IMR-90 (cell line): ENCODE results near the gene C15orf61. TPM values are rescaled to one million over a fixed set of nuclear protein-coding genes. Genes with fewer than 3 reads are reported as not detected.

Experiments
- ATAC-seq: fragments of 200-7000 bp; cut with Tn5 transposase; 2 replicates; pipeline ENCODE4 v1.9.1; 2020; ENCODE audit warnings: low read depth, mild to moderate bottlenecking, moderate library complexity
- BruUV-seq: library from RNA; stranded (reverse); fragments of 400-500 nt; replicated peaks from 2 replicates; lab custom pipeline; 2021; lab: Mats Ljungman, UMichigan
- CTCF ChIA-PET: fragments of 300-600 bp; formaldehyde crosslinking; extraction: SDS; loops from one replicate; lab custom pipeline; 2021; ENCODE audit warnings: antibody characterized with exemption; lab: Yijun Ruan, JAX
- POLR2A ChIA-PET: fragments of 300-600 bp; sonication (Branson Sonifier 250); formaldehyde crosslinking; loops from one replicate; lab custom pipeline; 2022; ENCODE audit warnings: antibody characterized with exemption; ENCODE audit not compliant: unreplicated experiment; lab: Charles Lee
- DNase-seq: peaks from one replicate; pipeline ENCODE4 v3.0.0; 2013
- H2AFZ ChIP-seq: replicated peaks from 2 replicates; pipeline ENCODE3; 2013; ENCODE audit warnings: low read length, mild to moderate bottlenecking; ENCODE audit not compliant: poor library complexity
- H2AK5ac ChIP-seq: 2 replicates; pipeline ENCODE4 v1.6.1; 2013; ENCODE audit warnings: low read depth, low read length, inconsistent platforms
- H2AK9ac ChIP-seq: replicated peaks from 2 replicates; pipeline ENCODE3; 2013; ENCODE audit warnings: mild to moderate bottlenecking, low read depth, low read length, moderate library complexity; ENCODE audit not compliant: poor library complexity
- H2BK120ac ChIP-seq: 2 replicates; pipeline ENCODE4 v1.6.1; 2013; ENCODE audit warnings: low read depth, low read length, inconsistent platforms
- H2BK15ac ChIP-seq: 3 replicates; pipeline ENCODE4 v1.6.1; 2013; ENCODE audit warnings: low read depth, low read length, inconsistent platforms
- H2BK20ac ChIP-seq: 2 replicates; pipeline ENCODE4 v1.6.1; 2013; ENCODE audit warnings: low read depth, mild to moderate bottlenecking, inconsistent platforms, low read length, moderate library complexity
- H2BK5ac ChIP-seq: 2 replicates; pipeline ENCODE4 v1.6.1; 2013; ENCODE audit warnings: mild to moderate bottlenecking, low read depth, low read length, inconsistent platforms; ENCODE audit not compliant: poor library complexity, severe bottlenecking
- H3K14ac ChIP-seq: replicated peaks from 2 replicates; pipeline ENCODE4 v1.6.1; 2013; ENCODE audit warnings: low read depth, low read length, inconsistent platforms
- H3K18ac ChIP-seq: 2 replicates; pipeline ENCODE4 v1.6.1; 2013; ENCODE audit warnings: low read depth, low read length, control low read depth
- H3K23ac ChIP-seq: 2 replicates; pipeline ENCODE4 v1.6.1; 2013; ENCODE audit warnings: low read depth, low read length, inconsistent platforms
- H3K27ac ChIP-seq: 2 replicates; pipeline ENCODE4 v1.5.1; 2013; ENCODE audit warnings: mild to moderate bottlenecking, control low read depth, low read length; ENCODE audit not compliant: insufficient read depth
- H3K27me3 ChIP-seq: 2 replicates; pipeline ENCODE4 v1.6.1; 2013; ENCODE audit warnings: low read length; ENCODE audit not compliant: control insufficient read depth, insufficient read depth
- H3K36me3 ChIP-seq: 2 replicates; pipeline ENCODE4 v1.6.1; 2013; ENCODE audit warnings: low read length, mixed read lengths; ENCODE audit not compliant: control insufficient read depth, insufficient read depth
- H3K4ac ChIP-seq: 2 replicates; pipeline ENCODE4 v1.6.1; 2013; ENCODE audit warnings: low read depth, low read length, inconsistent platforms
- H3K4me1 ChIP-seq: 2 replicates; pipeline ENCODE4 v1.6.1; 2013; ENCODE audit warnings: low read length, mixed read lengths; ENCODE audit not compliant: control insufficient read depth, insufficient read depth
- H3K4me2 ChIP-seq: 2 replicates; pipeline ENCODE4 v1.6.1; 2013; ENCODE audit warnings: low read depth, mild to moderate bottlenecking, control low read depth, low read length, moderate library complexity
- H3K4me3 ChIP-seq: 2 replicates; pipeline ENCODE4 v1.5.1; 2013; ENCODE audit warnings: low read depth, mild to moderate bottlenecking, control low read depth, low read length, moderate library complexity; ENCODE audit not compliant: insufficient read depth
- H3K56ac ChIP-seq: 2 replicates; pipeline ENCODE4 v1.6.1; 2013; ENCODE audit warnings: low read length, inconsistent platforms; ENCODE audit not compliant: insufficient read depth; ENCODE audit errors: extremely low read depth
- H3K79me1 ChIP-seq, 2 experiments: 2 replicates each; pipeline ENCODE4 v1.6.1; 2013; ENCODE audit warnings: low read length in 2 of 2, inconsistent platforms in 1 of 2, low read depth in 1 of 2
- H3K9ac ChIP-seq: 2 replicates; pipeline ENCODE4 v1.6.1; 2013; ENCODE audit warnings: low read depth, low read length, control low read depth
- H3K9me1 ChIP-seq: 2 replicates; pipeline ENCODE4 v1.6.1; 2013; ENCODE audit warnings: low read length, inconsistent platforms; ENCODE audit not compliant: insufficient read depth
- H3K9me3 ChIP-seq: 2 replicates; pipeline ENCODE4 v1.6.1; 2013; ENCODE audit warnings: low read length; ENCODE audit not compliant: control insufficient read depth, insufficient read depth
- H4K20me1 ChIP-seq: 2 replicates; pipeline ENCODE4 v1.6.1; 2013; ENCODE audit warnings: low read length, inconsistent platforms; ENCODE audit not compliant: insufficient read depth
- H4K5ac ChIP-seq: 2 replicates; pipeline ENCODE4 v1.6.1; 2013; ENCODE audit warnings: mild to moderate bottlenecking, low read depth, low read length, control low read depth
- H4K8ac ChIP-seq, 2 experiments: 2 replicates each; pipeline ENCODE4 v1.6.1; 2013; ENCODE audit warnings: low read depth in 2 of 2, low read length in 2 of 2, control low read depth in 1 of 2, inconsistent platforms in 1 of 2
- H4K91ac ChIP-seq: 2 replicates; pipeline ENCODE4 v1.6.1; 2013; ENCODE audit warnings: low read depth, low read length, inconsistent platforms; ENCODE audit not compliant: insufficient read depth
- BHLHE40 ChIP-seq: fragments of 150-350 bp; IDR thresholded peaks from 2 replicates; pipeline ENCODE4 v1.6.1; 2016; ENCODE audit warnings: mild to moderate bottlenecking, low read depth, low read length
- CEBPB ChIP-seq: IDR thresholded peaks from 2 replicates; pipeline ENCODE4 v1.6.1; 2012; ENCODE audit warnings: low read depth, low read length, improper control_type of control experiment
- CHD1 ChIP-seq: IDR thresholded peaks from 2 replicates; pipeline ENCODE4 v1.6.1; 2012; ENCODE audit warnings: low read depth, low read length, improper control_type of control experiment
- CTCF ChIP-seq: conservative IDR thresholded peaks from 2 replicates; pipeline ENCODE4 v1.5.1; 2012; ENCODE audit warnings: mild to moderate bottlenecking, low read depth, low read length, improper control_type of control experiment
- ELK1 ChIP-seq: fragments of 150-350 bp; IDR thresholded peaks from 2 replicates; pipeline ENCODE4 v1.6.1; 2016; ENCODE audit warnings: low read depth, mild to moderate bottlenecking, low read length, moderate library complexity, borderline replicate concordance
- FOS ChIP-seq: fragments of 150-350 bp; IDR thresholded peaks from 2 replicates; pipeline ENCODE4 v1.6.1; 2016; ENCODE audit warnings: low read depth, low read length
- MAFK ChIP-seq: IDR thresholded peaks from 2 replicates; pipeline ENCODE4 v1.6.1; 2012; ENCODE audit warnings: low read depth, low read length, improper control_type of control experiment
- MAZ ChIP-seq: IDR thresholded peaks from 2 replicates; pipeline ENCODE4 v1.6.1; 2012; ENCODE audit warnings: low read depth, mild to moderate bottlenecking, low read length, improper control_type of control experiment, moderate library complexity, borderline replicate concordance
- MXI1 ChIP-seq: IDR thresholded peaks from 2 replicates; pipeline ENCODE4 v1.6.1; 2012; ENCODE audit warnings: low read depth, mild to moderate bottlenecking, low read length, moderate library complexity, borderline replicate concordance
- NFE2L2 ChIP-seq: fragments of 150-350 bp; IDR thresholded peaks from 2 replicates; pipeline ENCODE4 v1.6.1; 2016; ENCODE audit warnings: low read depth, mild to moderate bottlenecking, low read length
- POLR2A ChIP-seq: IDR thresholded peaks from 2 replicates; pipeline ENCODE4 v1.6.1; 2012; ENCODE audit warnings: mild to moderate bottlenecking, low read depth, low read length
- RAD21 ChIP-seq: IDR thresholded peaks from 2 replicates; pipeline ENCODE4 v1.6.1; 2012; ENCODE audit warnings: low read length, improper control_type of control experiment
- RCOR1 ChIP-seq: IDR thresholded peaks from 2 replicates; pipeline ENCODE4 v1.6.1; 2012; ENCODE audit warnings: mild to moderate bottlenecking, low read length, improper control_type of control experiment; ENCODE audit not compliant: insufficient replicate concordance
- RFX5 ChIP-seq: IDR thresholded peaks from 2 replicates; pipeline ENCODE4 v1.8.0; 2012; ENCODE audit warnings: low read depth, mild to moderate bottlenecking, low read length, moderate library complexity
- SMC3 ChIP-seq: fragments of 150-350 bp; IDR thresholded peaks from 2 replicates; pipeline ENCODE4 v1.6.1; 2016; ENCODE audit warnings: low read depth, mild to moderate bottlenecking, antibody characterized with exemption, low read length, moderate library complexity
- USF2 ChIP-seq: fragments of 150-350 bp; IDR thresholded peaks from 2 replicates; pipeline ENCODE4 v1.6.1; 2017; ENCODE audit warnings: mild to moderate bottlenecking, antibody characterized with exemption, low read length, low read depth
- WGBS, 2 experiments: methylation state at CpG; one replicate each; pipeline versions ENCODE4 v1.1.5 to v1.1.7; 2013; ENCODE audit warnings: missing lambda C conversion rate in 2 of 2; ENCODE audit not compliant: insufficient read length in 1 of 2; ENCODE audit errors: extremely low coverage in 2 of 2; 5-methylcytosine and 5-hydroxymethylcytosine counted together
- dilution Hi-C: fragments of 300-500 bp; cut with HindIII; formaldehyde crosslinking; loops from one replicate; pipeline ENCODE4 v1.14.3; 2018; ENCODE audit warnings: low sequenced_read_pairs; ENCODE audit not compliant: unreplicated experiment
- in situ Hi-C: fragments of 300-500 bp; cut with MboI; formaldehyde crosslinking; loops from 3 replicates; pipeline ENCODE4 v1.14.3; 2019; ENCODE audit warnings: low sequenced_read_pairs, inconsistent platforms, mixed read lengths
- intact Hi-C: fragments of 100-400 bp; cut with micrococcal nuclease; formaldehyde crosslinking; loops from 2 replicates; pipeline ENCODE4 v1.10.0; 2022
- polyA plus RNA-seq, 3 experiments: library from polyadenylated mRNA; depleted of rRNA; stranded (reverse); fragments of >200 nt; gene quantifications; 2 replicates each; pipeline ENCODE4 v1.2.3, GENCODE V29; 2012; ENCODE audit warnings: low replicate concordance in 1 of 3
- total RNA-seq: library from RNA; depleted of rRNA; stranded (reverse); fragments of >200 nt; gene quantifications from 2 replicates; pipeline ENCODE4 v1.2.3, GENCODE V29; 2012

Gene C15orf61
- total and polyA plus RNA-seq, 2 of the 4 experiments (the other 2 are of a cell fraction), result 1.4 to 2.5 TPM

GRCh38 chr15:67537771-67538170 is 16.8 kb downstream of the C15orf61 start:
- ATAC-seq (no peak), DNase-seq (no peak)
- dilution Hi-C loops, result no loop called here
- ChIA-PET POLR2A (no interaction called here), CTCF (no interaction called here)
- Histone ChIP-seq H4K5ac (no peak overlapping the region), H2BK120ac (no peak overlapping the region), H3K9ac (no peak overlapping the region), H3K79me1 (peaks cover 4 to 9% of the 10 kb centered on the region in 2 experiments; a peak in 3 of 4 replicates), H3K4me1 (no peaks in the 10 kb centered on the region), H3K14ac (no peak overlapping the region), H3K9me3 (no peaks in the 10 kb centered on the region), H2BK5ac (no peak overlapping the region), H3K27ac (no peak overlapping the region), H3K9me1 (no peaks in the 10 kb centered on the region), H3K56ac (no peak overlapping the region), H3K18ac (no peak overlapping the region), H2AK9ac (no peak overlapping the region), H4K91ac (no peak overlapping the region), H3K36me3 (no peaks in the 10 kb centered on the region), H2BK15ac (no peak overlapping the region), H3K4me3 (no peak overlapping the region), H3K23ac (no peak overlapping the region), H2AK5ac (no peak overlapping the region), H2BK20ac (no peak overlapping the region), H4K20me1 (no peaks in the 10 kb centered on the region), H2AFZ (no peak overlapping the region), H3K27me3 (no peaks in the 10 kb centered on the region), H3K4ac (no peak overlapping the region), H3K4me2 (no peak overlapping the region), H4K8ac (no peak overlapping the region)
- in situ Hi-C loops, result no loop called here
- intact Hi-C loops, result no loop called here
- WGBS, 2 experiments, result 100% methylated on average over 1 of the region's 1 CpG; no CpG with 5 or more reads in 1 of the 2 experiments
- TF ChIP-seq MXI1 (no peak), BHLHE40 (no peak), MAFK (no peak), FOS (no peak), CTCF (no peak), RCOR1 (no peak), ELK1 (no peak), SMC3 (no peak), RAD21 (no peak), RFX5 (no peak), NFE2L2 (no peak), CHD1 (no peak), POLR2A (no peak), MAZ (no peak), CEBPB (no peak), USF2 (no peak)
- BruUV-seq, result no TSS peak
